RPMI8226 (cell line): ENCODE data around the gene PEX14.

ENCODE experiments used
- DNase-seq: peaks from one replicate; pipeline ENCODE4 v3.0.0-alpha.2; 2015

The PEX14 gene

DNA sequence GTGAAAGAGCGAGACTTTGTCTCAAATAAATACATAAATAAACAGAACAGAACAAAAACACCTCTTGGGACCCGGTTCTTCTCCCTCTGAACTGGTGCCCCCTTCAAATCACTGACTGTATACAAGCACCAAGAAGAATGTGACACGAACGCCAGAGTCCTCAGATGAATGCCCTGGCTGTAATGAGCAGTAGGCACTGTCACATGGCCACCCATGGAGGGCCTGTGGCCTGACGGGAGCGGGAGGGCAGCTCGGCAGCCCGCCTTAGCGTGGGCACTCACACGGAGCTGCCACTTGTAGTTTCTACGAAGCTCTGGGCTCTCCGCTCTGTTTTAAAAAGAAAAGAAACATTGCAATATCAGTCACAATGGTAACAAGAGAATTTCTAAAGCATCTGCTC, 146.0 kb downstream of the PEX14 start:
- no peak for DNase-seq

DNA sequence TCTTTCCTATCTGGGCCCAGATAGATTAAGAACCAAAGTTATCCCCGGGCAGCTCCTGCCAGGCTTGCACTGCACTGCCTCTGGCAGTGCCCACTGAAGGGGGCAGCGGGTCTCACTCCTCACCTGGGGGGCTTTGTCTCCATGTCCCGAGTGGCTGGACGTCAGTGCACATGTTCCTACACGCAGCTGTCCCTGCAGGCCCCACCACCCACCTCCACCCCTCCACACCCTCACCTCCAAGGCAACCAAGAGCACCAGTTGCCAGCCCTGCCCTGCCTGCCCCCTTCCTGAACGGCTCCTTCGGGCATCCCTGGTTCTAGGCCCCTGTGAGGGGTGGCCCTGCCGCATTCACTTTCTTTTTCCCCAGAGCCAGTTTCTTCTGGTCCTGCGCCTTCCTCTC, 147.2 kb downstream of the PEX14 start:
- no peak for DNase-seq

GRCh38 chr1:10622910-10623685, 148.3 kb downstream of the PEX14 start:
- no peak for DNase-seq

DNA sequence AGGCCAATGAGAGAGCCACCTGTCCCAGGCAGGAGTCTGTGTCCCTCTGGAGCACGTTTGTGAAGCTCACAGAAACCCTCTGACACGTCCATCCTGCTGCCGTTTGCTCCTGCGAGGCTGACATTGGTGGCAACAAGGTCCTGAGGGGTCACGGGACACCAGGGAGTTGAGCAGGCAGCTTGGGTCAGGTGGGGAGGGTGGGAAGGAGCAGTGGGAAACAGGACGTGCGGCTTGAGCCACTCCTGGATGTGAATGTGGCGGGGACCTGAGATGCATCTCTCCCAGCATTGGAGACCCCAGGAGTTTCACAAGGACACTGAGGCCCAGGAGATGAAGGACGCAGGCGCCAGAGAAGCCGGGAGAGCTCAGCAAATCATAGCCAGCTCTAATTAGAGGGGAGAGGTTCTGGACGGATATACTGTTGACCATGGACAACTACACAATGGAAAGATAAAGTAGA, 149.0 kb downstream of the PEX14 start:
- no peak for DNase-seq

DNA sequence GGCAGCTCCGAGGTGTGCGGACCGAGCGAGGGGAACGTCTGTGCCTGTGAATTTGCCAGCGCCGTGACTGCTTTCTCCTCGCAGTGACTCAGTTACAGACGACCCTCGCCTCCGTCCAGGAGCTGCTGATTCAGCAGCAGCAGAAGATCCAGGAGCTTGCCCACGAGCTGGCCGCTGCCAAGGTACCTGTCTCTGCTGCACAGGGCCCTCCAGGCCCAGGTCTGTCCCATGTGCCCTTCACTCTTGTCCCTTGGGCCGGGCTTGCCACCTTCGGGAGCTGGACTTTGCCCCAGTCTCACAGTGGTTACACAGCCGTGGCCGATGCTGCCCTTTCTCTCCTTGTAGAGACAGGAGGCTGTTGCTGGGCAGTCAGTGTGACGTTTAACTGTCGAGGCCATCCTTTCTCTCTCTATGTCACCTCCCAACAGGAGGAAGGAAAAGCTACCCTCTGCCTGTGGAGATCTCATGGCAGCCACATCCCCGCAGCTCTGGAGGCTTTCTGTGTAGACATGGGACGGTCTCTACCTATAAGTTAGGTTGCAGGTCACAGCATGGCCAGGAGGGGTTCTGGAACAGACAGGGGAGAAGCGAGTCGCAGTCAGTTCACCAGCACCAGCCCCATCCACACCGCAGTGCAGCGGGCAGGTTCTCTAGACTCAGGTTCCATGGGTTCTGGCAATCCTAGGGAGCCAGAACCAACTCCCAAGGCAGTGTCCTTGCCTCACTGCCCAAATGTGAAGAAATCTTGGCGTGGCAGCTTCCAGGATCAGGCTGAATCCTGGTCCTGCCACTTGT, 149.7 kb downstream of the PEX14 start:
- no peak for DNase-seq

GRCh38 chr1:10625076-10625475, 150.3 kb downstream of the PEX14 start:
- DNase-seq, result no peak

DNA sequence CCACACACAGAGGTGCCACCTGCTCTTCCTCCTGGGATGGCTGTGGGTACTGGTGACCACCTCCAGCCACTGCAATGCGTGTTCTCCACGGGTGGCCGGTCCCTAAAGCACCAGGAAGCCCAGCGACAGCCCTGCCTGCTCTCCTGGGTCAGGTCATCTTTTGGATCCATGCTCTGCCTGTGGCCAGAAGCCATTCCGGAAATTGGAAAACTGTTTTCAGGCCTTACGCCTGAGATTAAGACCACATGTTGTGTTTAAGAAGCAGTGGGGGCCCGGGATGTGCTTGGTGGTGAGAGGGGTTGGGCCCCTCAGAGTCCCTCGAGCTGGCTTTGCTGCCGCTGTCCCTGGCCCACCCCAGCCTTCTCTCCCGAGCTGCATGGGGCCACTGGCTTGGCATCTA, 150.8 kb downstream of the PEX14 start:
- no peak for DNase-seq

DNA sequence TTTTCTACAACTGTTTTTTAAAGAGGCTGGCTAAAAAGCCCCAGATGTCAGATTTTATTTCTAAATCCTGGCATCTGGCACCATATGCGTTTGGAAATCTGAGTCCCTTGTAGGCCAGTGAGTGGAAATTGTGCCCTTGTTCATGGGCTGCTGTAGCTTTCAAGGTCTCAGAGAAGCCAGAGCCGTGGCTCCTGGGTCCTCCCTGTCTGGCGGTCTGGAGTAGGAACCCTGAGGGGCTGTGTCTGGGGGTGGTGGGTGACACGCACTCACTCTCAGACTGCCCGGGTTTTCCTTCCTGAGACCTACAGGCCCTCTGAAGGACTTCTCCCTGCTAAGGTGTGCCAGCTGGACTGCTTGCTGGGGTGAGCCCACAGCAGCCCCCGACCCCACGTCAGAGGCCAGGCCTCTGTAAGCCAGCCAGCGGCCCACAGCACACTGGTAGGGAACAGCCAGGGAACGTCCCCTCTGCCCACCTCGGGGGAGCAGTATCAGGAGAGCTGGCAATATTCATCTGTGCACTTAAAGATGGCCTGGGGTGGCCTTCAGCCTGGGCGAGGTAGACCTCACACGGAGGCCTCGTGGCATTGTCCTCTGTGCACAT, 151.5 kb downstream of the PEX14 start:
- DNase-seq, result no peak

DNA sequence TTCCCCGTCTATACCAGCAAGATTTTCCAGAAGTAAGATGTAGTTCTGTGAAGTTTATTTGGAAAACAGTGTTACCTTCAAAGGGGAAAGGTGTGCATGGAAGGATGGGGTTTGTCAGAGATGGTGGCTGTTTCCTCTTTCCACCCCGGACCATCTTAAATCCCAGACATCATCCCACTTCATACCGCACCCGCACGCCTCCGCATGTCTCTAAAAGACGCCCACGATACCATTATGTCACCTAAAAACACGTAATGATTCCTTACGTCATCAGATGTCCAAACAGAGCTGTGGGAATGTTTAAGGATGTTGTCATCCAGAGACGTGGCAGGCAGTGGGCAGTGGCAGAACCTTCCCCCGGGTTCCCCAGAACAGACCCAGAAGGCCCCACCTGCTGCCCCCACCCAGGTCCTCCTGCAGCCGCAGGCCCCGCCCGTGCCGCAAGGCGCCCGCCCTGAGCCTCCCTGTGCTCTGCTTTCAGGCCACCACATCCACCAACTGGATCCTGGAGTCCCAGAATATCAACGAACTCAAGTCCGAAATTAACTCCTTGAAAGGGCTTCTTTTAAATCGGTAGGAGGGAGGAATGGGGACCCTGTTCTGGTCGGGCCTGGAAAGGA, 152.2 kb downstream of the PEX14 start:
- no peak for DNase-seq

DNA sequence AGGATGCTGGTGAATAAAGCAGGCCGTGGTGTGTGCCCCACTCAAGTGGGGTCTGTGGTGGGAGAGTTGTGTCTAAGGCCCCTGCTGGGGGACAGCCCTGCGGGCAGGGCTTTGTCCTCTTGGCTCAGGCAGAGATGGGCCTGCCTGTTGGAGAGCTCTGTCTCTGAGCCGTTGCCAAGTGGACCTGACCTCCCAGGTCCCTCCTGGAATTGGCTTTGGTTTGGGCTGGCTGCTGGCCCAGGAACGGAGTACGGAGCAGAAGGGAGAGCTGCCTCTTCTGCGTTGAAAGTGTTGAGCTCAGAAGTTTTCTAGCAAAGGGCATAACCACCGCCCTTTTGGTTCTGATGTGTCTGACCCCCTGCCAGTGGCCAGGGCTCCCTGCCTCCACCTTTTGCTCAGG, 153.9 kb downstream of the PEX14 start:
- DNase-seq, result no peak

DNA sequence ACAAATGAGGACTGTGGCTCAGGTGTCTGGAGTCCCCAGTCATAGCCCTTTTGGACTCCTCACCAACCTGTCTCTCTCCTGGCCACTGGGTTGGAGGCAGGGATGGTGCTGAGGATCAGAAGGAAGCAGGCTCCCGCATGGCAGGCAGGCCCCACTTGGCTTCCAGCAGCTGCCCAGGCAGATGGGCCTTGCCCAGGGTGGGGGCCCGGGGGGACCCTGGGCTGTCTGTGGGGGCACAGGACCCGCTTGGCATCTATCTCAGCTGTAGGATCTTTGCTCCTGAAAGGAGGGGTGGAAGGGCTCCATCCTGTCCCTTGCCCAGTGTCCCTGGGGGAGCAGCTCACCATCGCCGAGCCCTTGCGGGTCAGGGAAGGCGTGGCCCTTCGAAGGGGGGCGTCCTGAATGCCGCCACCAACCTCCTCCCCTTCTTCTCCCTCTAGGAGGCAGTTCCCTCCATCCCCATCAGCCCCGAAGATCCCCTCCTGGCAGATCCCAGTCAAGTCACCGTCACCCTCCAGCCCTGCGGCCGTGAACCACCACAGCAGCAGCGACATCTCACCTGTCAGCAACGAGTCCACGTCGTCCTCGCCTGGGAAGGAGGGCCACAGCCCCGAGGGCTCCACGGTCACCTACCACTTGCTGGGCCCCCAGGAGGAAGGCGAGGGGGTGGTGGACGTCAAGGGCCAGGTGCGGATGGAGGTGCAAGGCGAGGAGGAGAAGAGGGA, 154.5 kb downstream of the PEX14 start:
- DNase-seq, result no peak

GRCh38 chr1:10629816-10630571, 155.2 kb downstream of the PEX14 start:
- DNase-seq, result no peak

GRCh38 chr1:10630661-10631120, 155.9 kb downstream of the PEX14 start:
- no peak for DNase-seq

GRCh38 chr1:10631121-10631810, 156.5 kb downstream of the PEX14 start:
- DNase-seq, result no peak

- DNase-seq, result no peak
These were observed 157.3 kb downstream of the PEX14 start for GRCh38 chr1:10631811-10632593.

DNA sequence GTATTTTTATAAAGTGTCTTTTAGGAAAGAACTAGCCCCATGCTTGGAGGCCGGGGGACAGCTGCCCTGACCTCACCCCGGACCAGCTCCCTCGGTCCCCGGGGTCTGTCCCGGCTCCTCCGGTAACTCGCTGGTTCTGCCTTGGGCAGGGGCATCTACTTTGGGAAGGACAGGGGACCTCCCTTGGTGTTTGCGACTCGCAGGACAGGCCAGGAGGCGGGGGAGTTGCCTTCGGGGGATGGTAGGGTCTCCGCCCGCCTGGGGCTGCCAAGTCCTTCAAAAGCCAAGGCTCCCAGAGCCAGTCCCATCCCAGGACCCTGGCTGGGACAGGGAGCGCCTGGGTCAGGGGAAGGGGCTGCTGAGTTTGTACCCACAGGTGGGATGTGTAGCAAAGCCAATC, 157.9 kb downstream of the PEX14 start:
- DNase-seq, result no peak

- DNase-seq, result no peak
These were observed 158.7 kb downstream of the PEX14 start for GRCh38 chr1:10633416-10633815.

DNA sequence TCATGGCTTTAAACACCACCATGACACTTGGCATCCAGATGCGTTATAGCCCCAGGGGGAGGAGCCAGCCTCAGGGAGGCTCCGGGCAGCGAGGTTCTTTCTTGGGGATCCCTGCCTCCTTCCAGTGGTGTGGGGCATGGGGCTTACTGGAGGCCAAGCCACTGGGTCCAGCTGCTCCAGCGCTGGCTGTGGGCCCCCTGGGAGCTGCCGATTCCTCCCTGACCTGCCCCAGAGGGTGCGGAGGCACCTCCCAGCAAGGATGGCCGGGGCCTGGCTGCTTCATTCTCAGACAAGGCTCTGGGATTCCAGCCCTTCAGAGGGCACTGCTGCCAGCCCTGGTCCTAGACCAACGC, 159.3 kb downstream of the PEX14 start:
- DNase-seq, result no peak

- no peak for DNase-seq
These were observed 159.8 kb downstream of the PEX14 start for GRCh38 chr1:10634428-10635084.
